ENCODE data around the gene LDB2.
"Not testable (repeated sequence)": the region's sequence is repeated elsewhere in the genome, so short reads cannot be mapped to it uniquely, and the experiment has no call there.

LDB2 gene

DNA sequence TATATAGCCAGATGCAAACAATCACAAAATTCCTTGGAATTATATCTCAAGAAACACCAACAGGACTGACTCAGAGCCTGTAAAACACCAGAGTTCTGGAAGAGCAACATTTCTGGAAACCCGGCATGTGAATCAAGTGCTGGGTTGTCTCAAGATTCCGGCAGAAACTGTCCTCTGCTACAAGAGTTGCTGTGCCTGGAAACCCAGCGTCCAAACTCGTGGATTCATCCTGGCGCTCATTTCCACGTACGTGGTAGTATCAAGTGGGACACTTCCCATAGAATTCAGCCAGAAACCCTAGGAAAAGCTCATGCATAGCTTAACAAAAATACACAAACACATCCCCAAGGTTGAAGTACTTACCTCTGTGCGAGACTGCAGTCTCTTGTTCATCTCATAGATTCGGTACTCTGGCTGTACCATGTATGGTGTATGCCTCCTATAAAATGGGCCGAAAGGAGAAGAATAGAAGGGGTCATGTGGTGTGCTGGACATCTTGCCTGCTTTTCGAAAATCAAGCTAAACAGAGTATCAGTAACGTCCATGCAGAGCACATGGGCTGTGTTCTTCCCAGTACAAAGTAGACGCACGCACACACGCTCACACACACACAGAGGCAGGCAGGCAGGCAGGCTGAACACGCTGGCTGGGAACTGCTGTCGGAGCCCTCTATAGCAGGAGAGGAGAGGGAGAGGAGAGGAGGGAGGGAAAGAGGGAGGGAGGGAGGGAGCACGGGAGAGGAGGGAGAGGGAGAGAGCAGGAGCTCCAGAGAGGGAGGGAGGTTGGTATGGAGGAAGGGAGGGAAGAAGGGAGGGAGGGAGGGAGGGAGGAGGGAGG lies at the start of gene LDB2:
Gene LDB2 (minus strand): TSS at position 655 of the 837 bp plus-strand sequence.
- DNase-seq, result no peak

DNA sequence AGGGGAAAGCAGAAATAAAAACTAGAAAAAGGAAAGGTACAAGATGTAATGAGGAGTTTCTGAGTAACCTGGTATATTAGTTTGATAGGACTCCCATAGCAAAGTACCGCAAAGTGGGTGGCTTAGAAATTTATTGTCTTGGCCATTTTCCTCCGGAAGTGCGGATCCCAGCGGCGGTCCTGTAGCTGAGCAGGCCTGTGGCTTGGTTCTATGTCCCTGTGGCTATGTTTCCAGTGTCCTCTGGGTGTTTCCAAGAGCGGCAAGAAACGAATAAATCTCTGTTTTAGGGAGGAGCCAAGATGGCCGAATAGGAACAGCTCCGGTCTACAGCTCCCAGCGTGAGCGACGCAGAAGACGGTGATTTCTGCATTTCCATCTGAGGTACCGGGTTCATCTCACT lies 44.0 kb upstream of the LDB2 start:
- no peak for DNase-seq

DNA sequence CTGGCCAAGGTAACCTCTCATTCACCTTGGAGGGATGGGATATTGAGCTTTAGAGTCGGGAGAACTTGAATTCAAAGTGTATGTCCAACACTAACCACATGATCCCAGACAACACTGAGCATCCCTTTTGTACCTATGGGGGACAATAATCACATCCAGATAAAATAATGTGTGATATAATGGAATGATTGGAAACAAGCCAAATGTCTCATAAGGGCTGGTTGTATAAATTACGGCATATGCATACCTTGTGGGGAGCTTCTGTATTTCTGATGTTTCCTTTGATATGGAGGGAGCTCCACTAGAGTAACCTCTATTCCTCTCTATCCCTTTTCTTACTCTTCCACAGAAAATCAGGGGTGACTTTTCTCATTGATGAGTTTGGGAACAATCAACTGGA lies 40.7 kb upstream of the LDB2 start:
- no peak for DNase-seq

DNA sequence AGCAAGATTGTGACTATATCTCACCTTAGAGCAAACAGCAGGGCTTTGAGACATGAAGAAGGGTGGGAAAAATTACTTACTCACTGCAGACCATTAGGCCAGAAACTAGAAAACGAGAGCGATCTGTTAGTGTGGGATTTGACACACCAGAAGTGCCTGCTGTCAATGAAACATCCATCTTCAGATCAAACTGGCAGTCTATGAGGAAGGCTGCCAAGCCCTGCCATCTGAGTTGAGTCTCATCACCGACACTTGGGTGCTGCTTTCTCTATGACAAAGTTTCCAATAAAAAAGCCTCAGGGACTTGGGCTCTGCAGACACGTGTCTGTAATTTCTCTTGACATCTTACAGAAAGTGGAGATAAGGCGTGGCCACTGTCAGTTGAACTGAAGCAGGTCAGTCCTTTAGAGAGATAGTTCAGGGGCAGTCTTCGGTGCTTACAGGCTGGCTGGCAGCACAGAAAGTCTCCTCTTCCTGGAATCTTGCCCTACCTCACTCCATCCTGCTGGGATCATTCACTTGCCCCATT lies 40.1 kb upstream of the LDB2 start:
- no peak for DNase-seq

- no peak for DNase-seq
Observed at GRCh38 chr4:16931339-16932305, 33.2 kb upstream of the LDB2 start.

DNA sequence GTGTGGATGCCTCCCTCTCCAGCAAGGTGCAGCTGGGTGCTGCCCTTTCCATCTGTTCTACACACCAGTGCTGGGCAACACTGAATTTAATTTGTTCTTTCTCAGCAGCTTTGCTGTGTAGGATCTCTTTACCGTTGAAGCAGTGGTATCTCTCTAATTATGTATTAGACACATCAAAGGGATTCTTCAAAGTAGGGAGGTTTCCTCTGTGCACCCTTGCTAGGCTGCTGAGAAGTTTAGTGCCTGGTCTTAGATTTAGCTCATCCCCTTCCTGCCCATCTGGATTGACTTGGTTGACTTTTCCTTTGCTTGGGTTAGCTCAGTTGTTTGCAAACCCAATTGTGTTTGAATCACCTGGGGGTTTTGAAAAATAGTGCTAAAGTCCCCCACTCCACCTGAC lies 27.8 kb upstream of the LDB2 start:
- no peak for DNase-seq

GRCh38 chr4:16918716-16919115 lies 20.3 kb upstream of the LDB2 start:
- DNase-seq, result not testable (repeated sequence)

DNA sequence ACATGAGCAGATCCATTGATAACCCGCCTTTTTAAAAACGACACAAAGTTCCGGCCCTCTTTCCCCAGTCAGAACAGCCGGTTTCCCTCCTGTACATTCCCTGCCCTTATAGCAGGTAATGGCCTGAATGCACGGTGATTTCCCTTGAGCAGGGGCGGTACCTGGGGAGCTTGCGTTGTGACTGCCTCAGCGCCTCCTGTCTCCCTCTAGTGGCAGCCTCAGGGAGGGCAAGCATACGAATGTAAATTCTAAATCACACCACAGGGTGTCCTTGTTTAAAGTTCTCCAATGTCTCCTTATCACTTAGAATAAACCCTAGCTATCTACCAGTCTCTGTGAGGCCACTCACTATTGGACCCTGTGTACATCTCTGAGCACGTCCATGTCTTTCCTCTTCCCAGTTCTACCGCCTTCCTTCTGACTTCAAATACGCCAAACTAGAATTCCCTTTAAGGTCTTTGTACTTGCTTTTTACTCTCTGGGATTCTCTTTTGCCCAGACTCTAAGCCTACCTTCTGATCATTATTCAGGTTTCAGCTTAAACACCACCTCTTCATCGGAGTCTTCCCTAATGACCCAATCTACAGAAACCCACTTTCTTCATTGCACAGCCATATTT lies 18.4 kb upstream of the LDB2 start:
- peak; percentile 57 for DNase-seq

DNA sequence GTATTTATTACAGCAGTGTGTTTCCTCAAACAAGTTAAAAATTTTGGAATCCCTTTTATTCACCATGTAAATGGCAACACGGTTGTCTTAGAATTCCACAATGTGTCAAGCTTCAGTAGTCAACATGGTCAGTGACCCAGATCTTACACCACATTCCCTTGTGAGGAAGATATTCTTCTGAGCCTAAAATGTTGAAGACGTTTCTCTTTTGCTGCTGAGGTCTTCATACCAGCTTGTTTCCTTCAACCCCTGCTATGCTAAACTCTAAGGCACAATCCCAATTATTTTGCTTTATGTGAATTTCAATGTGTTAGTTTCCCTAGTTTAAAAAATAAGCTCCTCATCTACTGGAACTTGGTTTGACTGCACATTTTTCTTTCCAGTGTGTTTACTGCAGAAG lies 17.6 kb upstream of the LDB2 start:
- no peak for DNase-seq

GRCh38 chr4:16914208-16914607 lies 15.8 kb upstream of the LDB2 start:
- DNase-seq, result no peak

GRCh38 chr4:16912896-16913295 lies 14.5 kb upstream of the LDB2 start:
- DNase-seq, result no peak

DNA sequence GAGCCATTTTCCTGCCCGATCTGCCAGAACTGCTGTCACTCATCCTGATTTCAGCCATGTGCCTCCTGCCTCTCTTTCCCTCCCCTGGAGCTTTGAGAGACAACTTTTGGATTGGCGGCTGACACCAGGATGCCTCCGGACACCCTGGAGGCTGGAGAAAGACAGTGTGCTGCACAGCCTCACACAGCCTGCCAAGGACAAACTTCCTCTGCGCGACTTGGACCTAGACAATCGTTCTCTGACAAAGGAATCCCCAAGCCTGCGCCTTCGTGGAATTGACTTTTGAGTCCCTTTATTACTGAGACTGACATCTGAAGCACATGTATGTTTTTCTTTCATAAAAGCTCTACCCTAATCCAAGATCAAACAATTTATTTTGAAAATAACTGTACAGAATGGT lies 10.8 kb upstream of the LDB2 start:
- no peak for DNase-seq

- DNase-seq, result no peak
Observed at GRCh38 chr4:16908377-16909021, 10.1 kb upstream of the LDB2 start.

DNA sequence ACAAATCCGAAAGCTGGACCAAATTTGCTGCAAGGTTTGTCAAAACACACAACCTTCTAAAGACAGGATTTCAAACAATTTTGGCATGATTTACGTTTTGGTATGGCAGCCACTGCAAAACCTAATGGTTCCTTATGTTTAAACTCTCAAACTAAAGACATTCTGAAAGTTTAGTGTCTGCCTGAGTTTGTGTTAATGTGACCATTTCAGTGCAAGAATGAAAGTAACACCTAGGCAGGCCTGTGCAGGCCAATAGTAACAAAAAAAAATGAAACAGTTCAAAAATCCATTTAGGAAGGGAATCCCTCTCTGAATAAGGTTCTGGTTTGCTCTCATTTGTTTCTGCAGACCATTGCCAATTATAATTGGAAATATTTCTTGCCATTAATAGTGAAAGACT lies 1.9 kb upstream of the LDB2 start:
- DNase-seq, result no peak

GRCh38 chr4:16896881-16897750 lies 1.3 kb downstream of the LDB2 start:
- DNase-seq, result no peak

GRCh38 chr4:16894406-16894805 lies 4.0 kb downstream of the LDB2 start:
- no peak for DNase-seq

DNA sequence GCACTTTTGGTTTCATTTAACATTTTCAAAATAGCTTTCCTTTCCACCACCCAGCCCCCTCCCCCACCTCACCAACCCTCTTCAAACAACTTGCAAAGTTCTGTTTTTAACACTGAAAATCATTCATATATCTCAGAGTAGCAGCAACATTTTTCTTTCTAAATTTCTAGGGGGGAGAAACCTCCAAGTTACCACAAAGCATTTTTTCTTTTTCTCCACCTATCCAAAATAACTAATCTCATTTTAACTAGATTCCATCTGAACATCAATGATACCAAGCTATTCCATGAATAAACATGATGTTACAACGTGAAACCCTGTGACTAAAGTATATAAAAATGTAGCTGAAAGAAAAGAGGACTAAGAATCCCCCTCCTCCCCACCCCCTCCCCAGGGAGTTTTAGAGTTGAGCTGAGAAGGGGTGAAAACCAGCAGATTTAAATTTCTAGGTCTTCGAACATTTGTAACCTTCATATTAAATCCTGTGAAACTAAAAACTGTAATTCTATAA lies 5.2 kb downstream of the LDB2 start:
- DNase-seq, result no peak

- DNase-seq, result no peak
Observed at GRCh38 chr4:16890651-16891050, 7.8 kb downstream of the LDB2 start.

DNA sequence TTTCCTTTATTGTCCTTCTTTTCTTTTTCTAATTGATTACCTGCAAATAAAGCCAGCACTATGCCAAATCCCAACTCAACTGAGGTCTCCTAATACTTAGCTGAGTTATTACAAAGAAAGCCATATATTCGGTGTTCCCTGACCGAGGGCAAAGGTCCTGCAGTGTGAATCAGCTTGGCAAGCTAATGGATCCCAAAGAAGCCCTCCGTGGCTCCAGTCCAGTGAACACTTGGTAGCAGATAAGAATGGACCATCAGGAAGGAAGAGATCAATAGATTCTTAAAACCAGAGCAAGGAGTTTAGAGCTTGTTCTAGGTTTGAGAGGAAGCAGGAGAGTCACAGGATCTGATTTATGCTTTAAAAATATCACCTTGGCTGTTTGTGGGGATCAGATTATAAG lies 8.5 kb downstream of the LDB2 start:
- no peak for DNase-seq

GRCh38 chr4:16887887-16888286 lies 10.6 kb downstream of the LDB2 start:
- DNase-seq, result no peak
